ENCODE data around the gene RBM6.
"Not testable (repeated sequence)": the region's sequence is repeated elsewhere in the genome, so short reads cannot be mapped to it uniquely, and the experiment has no call there.

DNA sequence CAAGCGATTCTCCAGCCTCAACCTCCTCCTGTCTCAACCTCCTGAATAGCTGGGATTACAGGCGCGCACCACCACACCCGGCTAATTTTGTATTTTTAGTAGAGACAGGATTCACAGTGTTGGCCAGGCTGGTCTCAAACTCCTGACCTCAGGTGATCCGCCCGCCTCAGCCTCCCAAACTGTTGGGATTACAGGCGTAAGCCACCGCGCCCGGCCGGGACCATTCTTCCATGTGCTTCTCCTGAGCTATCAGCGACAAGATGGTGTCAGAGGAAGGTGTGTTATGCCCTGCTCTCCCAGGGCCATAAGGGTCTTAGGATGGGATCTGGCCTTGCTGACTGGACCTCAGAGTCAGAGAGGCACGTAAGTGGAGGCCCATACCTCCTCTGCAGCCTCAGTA, 35.5 kb upstream of the RBM6 start:
- TF ChIP-seq, protein P1, sequence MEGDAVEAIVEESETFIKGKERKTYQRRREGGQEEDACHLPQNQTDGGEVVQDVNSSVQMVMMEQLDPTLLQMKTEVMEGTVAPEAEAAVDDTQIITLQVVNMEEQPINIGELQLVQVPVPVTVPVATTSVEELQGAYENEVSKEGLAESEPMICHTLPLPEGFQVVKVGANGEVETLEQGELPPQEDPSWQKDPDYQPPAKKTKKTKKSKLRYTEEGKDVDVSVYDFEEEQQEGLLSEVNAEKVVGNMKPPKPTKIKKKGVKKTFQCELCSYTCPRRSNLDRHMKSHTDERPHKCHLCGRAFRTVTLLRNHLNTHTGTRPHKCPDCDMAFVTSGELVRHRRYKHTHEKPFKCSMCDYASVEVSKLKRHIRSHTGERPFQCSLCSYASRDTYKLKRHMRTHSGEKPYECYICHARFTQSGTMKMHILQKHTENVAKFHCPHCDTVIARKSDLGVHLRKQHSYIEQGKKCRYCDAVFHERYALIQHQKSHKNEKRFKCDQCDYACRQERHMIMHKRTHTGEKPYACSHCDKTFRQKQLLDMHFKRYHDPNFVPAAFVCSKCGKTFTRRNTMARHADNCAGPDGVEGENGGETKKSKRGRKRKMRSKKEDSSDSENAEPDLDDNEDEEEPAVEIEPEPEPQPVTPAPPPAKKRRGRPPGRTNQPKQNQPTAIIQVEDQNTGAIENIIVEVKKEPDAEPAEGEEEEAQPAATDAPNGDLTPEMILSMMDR (IDR thresholded peaks at IDR 0.05), result not testable (repeated sequence)
- not testable (repeated sequence) for TF ChIP-seq POLR2A (IDR thresholded peaks at IDR 0.05)

All from heart left ventricle (tissue), 13 donors.